PC-9 (cell line): Measurements from ENCODE around the gene RELB. TPM values are rescaled to one million over a fixed set of nuclear protein-coding genes. Genes with fewer than 3 reads are reported as not detected.

ENCODE experiments used
- BruUV-seq: library from RNA; stranded (reverse); fragments of 400-500 nt; replicated peaks from 2 replicates; lab custom pipeline; 2021; lab: Mats Ljungman, UMichigan
- CTCF ChIA-PET: fragments of 300-600 bp; sonication (Branson Sonifier 250); formaldehyde crosslinking; loops from one replicate; lab custom pipeline; 2022; ENCODE audit warnings: antibody characterized with exemption; lab: Charles Lee
- POLR2A ChIA-PET: fragments of 300-600 bp; sonication (Branson Sonifier 250); formaldehyde crosslinking; loops from one replicate; lab custom pipeline; 2022; ENCODE audit warnings: antibody characterized with exemption; ENCODE audit not compliant: unreplicated experiment; lab: Charles Lee
- DNase-seq, 2 experiments: peaks; one replicate each; pipeline versions ENCODE4 v3.0.0 to v3.0.0-alpha.2; 2015 to 2022; ENCODE audit warnings: mixed read lengths in 1 of 2
- H2AFZ ChIP-seq: fragments of 200-600 bp; sonication (generic); 2 replicates; pipeline ENCODE4 v1.8.1; 2017; ENCODE audit warnings: antibody characterized with exemption
- H3F3A ChIP-seq: fragments of 200-600 bp; sonication (generic); 2 replicates; pipeline ENCODE4 v1.8.1; 2017; ENCODE audit warnings: antibody characterized with exemption, mild to moderate bottlenecking, low read depth; ENCODE audit not compliant: insufficient read depth
- H3K27ac ChIP-seq: fragments of 200-600 bp; sonication (generic); 2 replicates; pipeline ENCODE4 v1.6.1; 2016; ENCODE audit warnings: mixed run types
- H3K27me3 ChIP-seq: fragments of 200-600 bp; sonication (generic); 2 replicates; pipeline ENCODE4 v1.6.1; 2016; ENCODE audit warnings: low read depth, mixed run types; ENCODE audit not compliant: insufficient read depth
- H3K36me3 ChIP-seq: fragments of 200-600 bp; sonication (generic); 2 replicates; pipeline ENCODE4 v1.6.1; 2016; ENCODE audit warnings: low read depth, mixed run types
- H3K4me1 ChIP-seq: fragments of 200-600 bp; sonication (generic); replicated peaks from 2 replicates; pipeline ENCODE4 v1.6.1; 2016; ENCODE audit warnings: mixed run types; ENCODE audit not compliant: insufficient read depth
- H3K4me2 ChIP-seq: fragments of 200-600 bp; sonication (generic); 2 replicates; pipeline ENCODE4 v1.6.1; 2017; ENCODE audit warnings: mixed run types
- H3K4me3 ChIP-seq: fragments of 200-600 bp; sonication (generic); 2 replicates; pipeline ENCODE4 v1.6.1; 2016; ENCODE audit warnings: mixed run types
- H3K79me2 ChIP-seq: fragments of 200-600 bp; sonication (generic); 2 replicates; pipeline ENCODE4 v1.6.1; 2017; ENCODE audit warnings: low read depth, mixed run types
- H3K9me2 ChIP-seq: fragments of 200-600 bp; sonication (generic); 2 replicates; pipeline ENCODE4 v1.8.1; 2017; ENCODE audit warnings: mild to moderate bottlenecking; ENCODE audit not compliant: insufficient read depth
- H3K9me3 ChIP-seq: fragments of 200-600 bp; sonication (generic); 2 replicates; pipeline ENCODE4 v1.8.1; 2016; ENCODE audit warnings: low read depth; ENCODE audit not compliant: insufficient read depth
- H4K20me1 ChIP-seq: fragments of 200-600 bp; sonication (generic); 2 replicates; pipeline ENCODE4 v1.8.1; 2017; ENCODE audit not compliant: insufficient read depth
- EZH2 ChIP-seq: fragments of 200-600 bp; sonication (generic); IDR thresholded peaks from 2 replicates; pipeline ENCODE4 v1.8.0; 2017; ENCODE audit warnings: antibody characterized with exemption, low read depth
- intact Hi-C: fragments of 100-400 bp; cut with micrococcal nuclease; formaldehyde crosslinking; loops from one replicate; pipeline ENCODE4 v1.10.0; 2022; ENCODE audit not compliant: unreplicated experiment
- total RNA-seq: library from RNA; stranded (reverse); gene quantifications from 2 replicates; pipeline ENCODE4 v1.2.3, GENCODE V29; 2021
- TF ChIP-seq, protein P1 (sequence below): fragments of 200-600 bp; sonication (generic); conservative IDR thresholded peaks from 2 replicates; pipeline ENCODE4 v1.6.1; 2017; ENCODE audit warnings: mixed run types, antibody characterized with exemption, mild to moderate bottlenecking, moderate library complexity

Gene RELB
- total RNA-seq, 1 experiment from 2014 or later = 5.8 TPM

DNA sequence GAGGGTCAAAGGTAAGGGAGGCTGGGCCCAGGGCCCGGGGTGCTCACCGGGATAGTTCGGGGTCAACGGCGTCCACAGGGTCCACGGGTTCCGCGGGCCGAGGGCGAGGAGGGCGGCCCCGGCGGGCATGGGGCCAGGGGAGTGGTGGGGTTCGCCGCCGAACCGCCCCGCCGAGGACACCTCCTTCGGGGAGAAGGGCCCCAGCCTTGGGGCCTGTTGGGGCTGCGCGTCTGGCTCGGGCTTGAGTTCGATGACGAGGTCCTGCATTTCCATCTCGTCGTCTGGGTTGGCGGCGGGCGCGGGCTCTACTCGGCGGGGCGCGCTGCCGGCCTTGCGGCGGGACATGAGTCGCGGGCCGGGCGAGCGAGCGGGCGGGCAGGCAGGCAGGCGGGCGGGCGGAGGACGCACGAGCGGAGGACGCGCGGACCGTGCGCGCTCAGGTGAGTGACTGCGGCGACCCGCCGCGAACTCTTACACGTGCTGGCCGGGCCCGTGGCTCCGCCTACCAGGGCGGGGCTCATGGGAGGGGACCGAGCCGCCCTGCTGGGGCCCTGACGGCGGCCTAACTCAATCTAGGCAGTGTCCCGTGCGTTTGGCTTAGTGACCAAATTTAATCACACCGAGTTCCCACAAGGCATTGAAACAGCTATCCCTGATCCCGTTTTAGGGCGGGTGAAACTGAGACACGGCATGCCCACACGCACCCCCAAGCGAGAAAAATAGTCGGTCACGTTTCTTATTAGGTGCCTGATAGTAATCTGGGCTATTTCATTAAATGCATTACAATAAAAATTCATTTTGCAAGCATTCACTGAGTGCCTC is 75.0 kb downstream of the RELB start, which contains the start of gene ZNF296:
Gene ZNF296 (minus strand): TSS at position 450 of the 822 bp plus-strand sequence. CDS start 105 bp downstream, at position 345.
- TSS peak; percentile 58 for BruUV-seq
- Histone ChIP-seq H3K4me2 (peak within 1 kb of the TSS; percentile 81), H3K4me3 (peak within 1 kb of the TSS; percentile 66), H4K20me1 (peaks cover 16% of the 10 kb centered on the region), H3F3A (peaks cover 39% of the 10 kb centered on the region), H3K4me1 (peaks cover 32% of the 10 kb centered on the region), H3K27ac (0 out of 2 replicates have a peak within 1 kb of the TSS, but pooled peaks have one; percentile 17), H3K9me3 (no peaks in the 10 kb centered on the region), H3K27me3 (no peaks in the 10 kb centered on the region), H3K79me2 (peaks cover 22% of the 10 kb centered on the region), H2AFZ (peak within 1 kb of the TSS; percentile 78), H3K36me3 (no peaks in the 10 kb centered on the region), H3K9me2 (no peaks in the 10 kb centered on the region)
- peak; percentile 70 to 90 for DNase-seq
- intact Hi-C loops = loop anchor here (5.0 kb wide), 2 partner anchors 46 to 261 kb away; no protein-coding TSS in a partner anchor
- TF ChIP-seq, protein P1, sequence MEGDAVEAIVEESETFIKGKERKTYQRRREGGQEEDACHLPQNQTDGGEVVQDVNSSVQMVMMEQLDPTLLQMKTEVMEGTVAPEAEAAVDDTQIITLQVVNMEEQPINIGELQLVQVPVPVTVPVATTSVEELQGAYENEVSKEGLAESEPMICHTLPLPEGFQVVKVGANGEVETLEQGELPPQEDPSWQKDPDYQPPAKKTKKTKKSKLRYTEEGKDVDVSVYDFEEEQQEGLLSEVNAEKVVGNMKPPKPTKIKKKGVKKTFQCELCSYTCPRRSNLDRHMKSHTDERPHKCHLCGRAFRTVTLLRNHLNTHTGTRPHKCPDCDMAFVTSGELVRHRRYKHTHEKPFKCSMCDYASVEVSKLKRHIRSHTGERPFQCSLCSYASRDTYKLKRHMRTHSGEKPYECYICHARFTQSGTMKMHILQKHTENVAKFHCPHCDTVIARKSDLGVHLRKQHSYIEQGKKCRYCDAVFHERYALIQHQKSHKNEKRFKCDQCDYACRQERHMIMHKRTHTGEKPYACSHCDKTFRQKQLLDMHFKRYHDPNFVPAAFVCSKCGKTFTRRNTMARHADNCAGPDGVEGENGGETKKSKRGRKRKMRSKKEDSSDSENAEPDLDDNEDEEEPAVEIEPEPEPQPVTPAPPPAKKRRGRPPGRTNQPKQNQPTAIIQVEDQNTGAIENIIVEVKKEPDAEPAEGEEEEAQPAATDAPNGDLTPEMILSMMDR = no peak
- no peak for TF ChIP-seq EZH2
- CTCF ChIA-PET = interaction anchor here (0.6 kb wide), 1 partner anchor 186 kb away, joined by 5 read pairs; no protein-coding TSS in a partner anchor
- POLR2A ChIA-PET = no interaction called here

DNA sequence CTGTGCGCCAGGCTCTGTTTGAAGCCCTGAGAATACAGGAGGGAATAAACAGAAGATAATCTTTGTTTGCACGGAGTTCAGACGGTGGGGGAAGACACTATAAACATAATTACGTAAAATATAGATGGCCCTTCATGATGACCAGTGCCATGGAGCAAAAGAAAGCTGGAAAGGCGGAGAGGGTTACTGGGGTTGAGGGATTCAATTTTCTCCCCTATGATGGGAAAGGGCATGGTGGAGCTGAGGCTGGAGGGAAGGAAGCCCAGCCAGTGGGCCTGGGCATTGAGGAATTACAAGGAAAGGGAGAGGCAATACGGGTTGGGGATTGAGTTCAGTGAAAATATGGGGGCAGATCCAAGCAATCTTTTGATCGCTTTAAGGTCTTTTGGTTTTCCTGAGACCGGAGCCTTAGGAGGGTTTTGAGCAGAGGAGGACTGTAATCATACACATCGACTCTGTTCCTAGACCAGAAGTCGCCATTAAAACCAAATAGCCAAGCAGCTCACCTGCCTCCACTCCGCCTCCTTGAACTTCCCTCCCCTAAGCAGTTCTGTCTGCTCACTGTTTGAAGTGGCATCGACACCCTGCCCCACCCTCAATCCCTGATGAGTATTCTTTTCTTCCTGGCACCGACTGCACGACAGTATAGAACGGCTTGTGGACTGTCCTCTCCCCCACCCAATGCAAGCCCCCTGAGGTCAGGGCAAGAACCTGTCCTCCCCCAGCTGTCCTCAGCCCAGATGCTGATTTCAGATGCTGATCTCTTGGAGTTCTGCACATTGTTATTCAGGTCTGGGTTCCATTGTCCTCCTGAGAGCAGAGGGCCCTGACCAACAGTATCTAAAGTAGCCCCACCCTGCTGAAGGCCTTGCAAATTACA is 75.8 kb downstream of the RELB start:
- Histone ChIP-seq H3F3A (peaks cover 38% of the 10 kb centered on the region), H3K4me3 (peak overlapping the region; percentile 66; the same call in 1 of the 2 replicates), H3K4me1 (peaks cover 32% of the 10 kb centered on the region), H3K9me3 (no peaks in the 10 kb centered on the region), H3K9me2 (no peaks in the 10 kb centered on the region), H3K36me3 (no peaks in the 10 kb centered on the region), H2AFZ (peak overlapping the region; percentile 78), H3K4me2 (peak overlapping the region; percentile 81), H3K27me3 (no peaks in the 10 kb centered on the region), H4K20me1 (peaks cover 10% of the 10 kb centered on the region), H3K27ac (no peak overlapping the region), H3K79me2 (peaks cover 30% of the 10 kb centered on the region)
- BruUV-seq = no TSS peak
- ChIA-PET CTCF (no interaction called here), POLR2A (no interaction called here)
- intact Hi-C loops = loop anchor here (5.0 kb wide), 2 partner anchors 45 to 260 kb away; no protein-coding TSS in a partner anchor
- TF ChIP-seq, protein P1 = no peak
- TF ChIP-seq EZH2 = no peak
- no peak for DNase-seq
